ENCODE measurements around the gene KCNN4. TPM values are rescaled to one million over a fixed set of nuclear protein-coding genes. Genes with fewer than 3 reads are reported as not detected.
"Not testable (repeated sequence)": the region's sequence is repeated elsewhere in the genome, so short reads cannot be mapped to it uniquely, and the experiment has no call there.

KCNN4 gene
- total RNA-seq, 1 donor = 7.2 TPM

DNA sequence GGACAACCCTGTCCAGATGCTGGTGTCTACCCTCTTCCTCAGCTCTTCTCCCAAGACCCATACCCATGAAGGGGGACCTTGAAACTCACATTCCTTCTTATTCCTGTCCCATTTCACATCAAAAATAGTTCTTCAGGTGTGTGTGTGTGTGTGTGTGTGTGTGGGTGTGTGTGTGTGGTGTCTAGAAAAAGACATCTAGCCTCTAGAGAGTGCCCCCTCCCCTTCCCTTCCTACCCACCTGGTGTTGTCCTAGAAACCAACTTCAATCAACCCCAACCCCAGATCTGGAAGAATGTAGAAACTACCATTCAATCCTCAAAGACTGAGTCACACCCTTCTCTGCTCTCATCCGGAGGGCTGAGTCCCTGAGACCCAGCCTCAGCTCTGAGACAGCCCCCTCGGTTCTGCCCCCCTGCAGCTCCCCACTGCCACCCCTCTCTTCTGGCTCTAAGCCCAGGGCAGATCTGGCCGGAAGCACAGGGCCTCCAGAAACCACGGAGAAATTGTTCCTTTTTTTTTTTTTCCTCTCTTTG, 3.5 kb downstream of the KCNN4 start:
- Histone ChIP-seq H2AFZ (ENCODE audit: low read length) (peak overlapping the region; percentile 40), H3K4me1 (ENCODE audit: insufficient read depth, low read length) (peaks cover 34% of the 10 kb centered on the region), H4K20me1 (ENCODE audit: insufficient read depth, low read length) (no peaks in the 10 kb centered on the region), H3K4me3 (ENCODE audit: insufficient read depth, low read length) (no peak overlapping the region), H3K27me3 (ENCODE audit: insufficient read depth, low read length) (no peaks in the 10 kb centered on the region), H3K4me2 (ENCODE audit: insufficient read depth, low read length) (peak overlapping the region; percentile 24), H3K79me2 (ENCODE audit: insufficient read depth, low read length) (peaks cover 39% of the 10 kb centered on the region), H3K27ac (ENCODE audit: low read depth, low read length) (no peak overlapping the region), H3K36me3 (ENCODE audit: insufficient read depth, low read length) (no peaks in the 10 kb centered on the region), H3K9me3 (ENCODE audit: low read depth, low read length) (no peaks in the 10 kb centered on the region)
- peak; percentile 94 for DNase-seq (ENCODE audit: insufficient read length, low spot score, missing footprints)
- no peak for TF ChIP-seq CTCF (IDR thresholded peaks at IDR 0.05; ENCODE audit: extremely low read depth, low read depth, low read length)

DNA sequence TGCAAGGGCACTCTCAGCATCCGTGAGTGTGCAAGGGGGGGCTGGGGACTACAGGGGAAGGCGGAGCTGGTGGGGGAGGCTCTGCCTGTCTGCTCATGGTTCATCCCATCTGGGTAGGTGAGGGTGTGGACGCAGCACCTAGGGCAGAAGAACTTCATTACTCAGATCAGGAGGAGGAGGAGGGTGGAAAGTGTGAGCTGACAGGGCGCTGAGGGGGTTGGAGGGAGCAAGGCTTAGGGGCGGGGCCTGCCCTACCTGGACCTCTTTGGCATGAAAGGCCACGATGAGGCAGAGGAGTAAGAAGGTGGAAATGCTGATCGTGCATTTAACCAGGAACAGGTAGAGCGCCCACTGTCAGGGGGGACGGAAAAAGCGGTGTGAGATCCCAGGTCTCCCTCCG, 4.5 kb downstream of the KCNN4 start:
- Histone ChIP-seq H3K4me3 (ENCODE audit: insufficient read depth, low read length) (no peak overlapping the region), H3K27ac (ENCODE audit: low read depth, low read length) (no peak overlapping the region), H3K79me2 (ENCODE audit: insufficient read depth, low read length) (peaks cover 39% of the 10 kb centered on the region), H3K36me3 (ENCODE audit: insufficient read depth, low read length) (peaks cover 1% of the 10 kb centered on the region), H4K20me1 (ENCODE audit: insufficient read depth, low read length) (no peaks in the 10 kb centered on the region), H3K9me3 (ENCODE audit: low read depth, low read length) (no peaks in the 10 kb centered on the region), H3K4me2 (ENCODE audit: insufficient read depth, low read length) (no peak overlapping the region), H3K4me1 (ENCODE audit: insufficient read depth, low read length) (peaks cover 31% of the 10 kb centered on the region), H2AFZ (ENCODE audit: low read length) (no peak overlapping the region), H3K27me3 (ENCODE audit: insufficient read depth, low read length) (no peaks in the 10 kb centered on the region)
- TF ChIP-seq CTCF (IDR thresholded peaks at IDR 0.05; ENCODE audit: extremely low read depth, low read depth, low read length) = no peak
- peak; percentile 65 for DNase-seq (ENCODE audit: insufficient read length, low spot score, missing footprints)

- no peak overlapping the region for H2AFZ ChIP-seq (ENCODE audit: low read length)
- no peak for TF ChIP-seq CTCF (IDR thresholded peaks at IDR 0.05; ENCODE audit: extremely low read depth, low read depth, low read length)
- H3K4me2 ChIP-seq (ENCODE audit: insufficient read depth, low read length) = no peak overlapping the region
- no peak overlapping the region for H3K4me3 ChIP-seq (ENCODE audit: insufficient read depth, low read length)
- no peaks in the 10 kb centered on the region for H3K9me3 ChIP-seq (ENCODE audit: low read depth, low read length)
- H3K4me1 ChIP-seq (ENCODE audit: insufficient read depth, low read length) = peaks cover 24% of the 10 kb centered on the region
- H3K27ac ChIP-seq (ENCODE audit: low read depth, low read length) = no peak overlapping the region
- peak; percentile 65 for DNase-seq (ENCODE audit: insufficient read length, low spot score, missing footprints)
- H3K36me3 ChIP-seq (ENCODE audit: insufficient read depth, low read length) = peaks cover 8% of the 10 kb centered on the region
- H3K79me2 ChIP-seq (ENCODE audit: insufficient read depth, low read length) = peaks cover 33% of the 10 kb centered on the region
- no peaks in the 10 kb centered on the region for H4K20me1 ChIP-seq (ENCODE audit: insufficient read depth, low read length)
- no peaks in the 10 kb centered on the region for H3K27me3 ChIP-seq (ENCODE audit: insufficient read depth, low read length)
These were observed 5.4 kb downstream of the KCNN4 start for GRCh38 chr19:43775299-43775890.

DNA sequence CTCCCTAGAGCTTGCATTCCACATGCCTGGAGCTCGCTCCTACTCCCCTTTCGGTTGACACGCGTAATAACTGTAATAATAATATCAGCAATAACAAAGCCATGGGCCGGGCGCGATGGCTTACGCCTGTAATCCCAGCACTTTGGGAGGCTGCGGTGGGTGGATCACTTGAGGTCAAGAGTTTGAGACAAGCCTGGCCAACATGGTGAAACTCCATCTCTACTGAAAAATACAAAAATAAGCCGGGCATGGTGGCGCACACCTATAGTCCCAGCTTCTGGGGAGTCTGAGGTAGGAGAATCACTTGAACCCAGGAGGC, 5.9 kb downstream of the KCNN4 start:
- not testable (repeated sequence) for H3K27ac ChIP-seq (ENCODE audit: low read depth, low read length); H3K4me3 ChIP-seq (ENCODE audit: insufficient read depth, low read length); H3K27me3 ChIP-seq (ENCODE audit: insufficient read depth, low read length); DNase-seq (ENCODE audit: insufficient read length, low spot score, missing footprints); H4K20me1 ChIP-seq (ENCODE audit: insufficient read depth, low read length); H3K36me3 ChIP-seq (ENCODE audit: insufficient read depth, low read length); H3K9me3 ChIP-seq (ENCODE audit: low read depth, low read length)
- Histone ChIP-seq H3K4me1 (ENCODE audit: insufficient read depth, low read length) (peaks cover 21% of the 10 kb centered on the region), H2AFZ (ENCODE audit: low read length) (peak overlapping the region; percentile 20), H3K79me2 (ENCODE audit: insufficient read depth, low read length) (peaks cover 28% of the 10 kb centered on the region), H3K4me2 (ENCODE audit: insufficient read depth, low read length) (peak overlapping the region; percentile 28)

All from osteoblast (primary cell).